ENCODE measurements around the gene ATP6V0A1.
"Not testable (repeated sequence)": the region's sequence is repeated elsewhere in the genome, so short reads cannot be mapped to it uniquely, and the experiment has no call there.

ATP6V0A1 gene

DNA sequence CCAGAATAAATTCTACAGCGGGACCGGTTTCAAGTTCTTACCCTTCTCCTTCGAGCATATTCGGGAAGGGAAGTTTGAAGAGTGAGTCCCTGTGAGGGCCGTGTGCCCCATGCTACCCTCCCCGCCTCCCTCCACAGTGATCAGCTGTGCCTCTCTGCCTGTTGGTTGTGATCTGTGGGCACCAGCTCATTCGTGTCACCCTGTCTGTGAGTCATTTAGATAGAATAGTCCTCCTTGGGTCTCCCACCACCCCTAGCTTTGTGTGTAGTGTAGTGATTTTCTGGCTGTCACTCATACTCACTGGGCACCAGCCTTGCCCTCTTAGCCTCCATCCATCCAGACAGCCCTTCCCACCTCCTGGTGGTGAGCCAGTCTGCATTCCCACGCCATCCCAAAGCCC lies 62.4 kb downstream of the ATP6V0A1 start:
- DNase-seq, result no peak

DNA sequence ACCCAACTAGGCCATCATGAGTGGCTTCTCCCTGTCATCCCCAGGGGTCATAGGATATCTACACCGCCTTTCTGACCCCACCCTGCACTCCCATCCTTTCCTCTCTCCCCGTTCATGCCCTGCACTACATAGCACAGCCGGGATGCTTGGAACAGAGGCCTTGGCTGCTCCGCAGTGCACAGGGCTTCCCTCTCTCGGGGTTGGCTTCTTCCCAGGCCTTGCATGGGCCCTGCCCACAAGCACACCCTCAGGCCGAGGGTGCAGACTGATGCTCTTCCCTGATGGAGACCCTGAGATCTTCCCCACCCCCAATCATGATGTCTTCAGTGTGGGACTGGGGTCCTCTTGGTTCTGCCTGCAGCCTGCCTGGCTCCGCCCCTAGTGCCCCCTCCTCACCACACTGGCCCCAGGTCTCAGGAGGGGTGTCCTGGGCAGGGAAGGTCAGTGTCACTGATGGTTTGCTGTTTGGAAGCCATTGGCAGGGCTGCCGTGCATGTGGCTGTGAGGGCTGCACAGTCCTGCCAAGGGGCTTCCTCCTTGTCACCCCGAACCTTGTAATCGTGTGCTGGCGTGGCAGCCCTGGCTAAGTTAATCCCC lies 63.1 kb downstream of the ATP6V0A1 start:
- no peak for DNase-seq

DNA sequence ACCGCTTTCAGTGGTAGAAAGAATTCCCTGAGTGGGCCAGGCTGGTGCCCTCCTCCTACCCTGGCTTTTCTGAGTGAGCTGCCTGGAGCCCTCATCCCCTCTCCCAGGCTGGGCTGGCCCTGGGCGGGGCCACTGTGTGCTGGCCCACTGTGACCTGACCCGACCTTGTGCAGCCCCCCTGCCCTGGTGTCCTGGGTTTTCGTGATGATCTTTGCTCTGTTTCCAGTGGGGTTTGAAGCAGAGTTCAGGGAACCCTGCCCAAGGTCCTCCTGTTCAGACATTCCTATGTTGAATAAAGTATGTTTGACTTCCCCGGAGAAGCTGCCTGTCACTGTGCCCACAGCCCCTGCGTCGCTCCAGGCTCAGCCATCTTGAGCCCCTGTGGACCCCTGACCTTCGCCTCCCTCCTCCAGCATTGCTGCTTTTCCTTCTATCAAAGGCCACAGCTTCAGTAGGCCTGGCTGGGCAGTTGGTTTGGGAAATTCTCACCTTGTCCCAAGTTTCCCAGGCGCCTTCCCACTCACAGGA lies 63.6 kb downstream of the ATP6V0A1 start:
- DNase-seq, result no peak

DNA sequence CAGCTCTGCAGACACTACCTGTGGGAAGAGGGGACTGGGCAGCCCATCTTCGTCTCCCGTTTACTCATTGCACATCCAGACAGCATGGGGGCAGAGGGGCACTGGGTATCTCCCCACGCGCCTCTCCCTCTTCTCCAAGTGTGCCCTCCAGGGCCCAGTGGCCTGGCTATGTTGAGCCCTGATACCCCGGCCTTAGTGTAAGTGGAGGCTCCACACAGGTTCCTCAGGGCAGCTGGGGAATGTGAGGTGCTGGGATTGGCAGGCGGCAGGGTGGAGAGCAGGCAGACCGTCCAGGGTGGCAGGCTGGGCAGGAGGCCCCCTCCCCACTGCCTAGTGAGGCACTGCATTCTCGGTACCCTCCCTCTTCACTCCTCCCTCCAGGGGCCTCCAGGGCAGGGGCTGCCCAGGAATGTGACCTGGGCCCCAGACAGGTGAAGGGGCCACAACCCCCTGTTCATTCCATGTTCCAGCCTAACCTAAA lies 64.2 kb downstream of the ATP6V0A1 start:
- DNase-seq, result no peak

DNA sequence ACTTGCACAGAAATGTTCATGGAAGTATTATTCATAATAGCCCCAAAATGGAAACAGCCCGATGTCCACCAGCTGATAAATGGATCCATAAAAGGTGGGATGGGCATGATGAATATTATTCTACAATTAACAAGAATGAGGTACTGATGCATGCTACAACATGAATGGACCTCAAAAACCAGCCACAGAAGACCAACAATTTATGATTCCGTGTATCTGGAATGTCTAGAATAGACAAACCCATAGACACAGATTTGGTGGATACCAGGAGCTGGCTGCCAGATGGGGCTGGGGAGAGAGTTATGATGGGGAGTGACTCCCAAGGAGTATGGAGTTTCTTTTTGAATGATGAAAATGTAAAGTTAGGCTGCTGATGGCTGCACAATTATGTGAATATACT lies 66.5 kb downstream of the ATP6V0A1 start:
- no peak for DNase-seq

DNA sequence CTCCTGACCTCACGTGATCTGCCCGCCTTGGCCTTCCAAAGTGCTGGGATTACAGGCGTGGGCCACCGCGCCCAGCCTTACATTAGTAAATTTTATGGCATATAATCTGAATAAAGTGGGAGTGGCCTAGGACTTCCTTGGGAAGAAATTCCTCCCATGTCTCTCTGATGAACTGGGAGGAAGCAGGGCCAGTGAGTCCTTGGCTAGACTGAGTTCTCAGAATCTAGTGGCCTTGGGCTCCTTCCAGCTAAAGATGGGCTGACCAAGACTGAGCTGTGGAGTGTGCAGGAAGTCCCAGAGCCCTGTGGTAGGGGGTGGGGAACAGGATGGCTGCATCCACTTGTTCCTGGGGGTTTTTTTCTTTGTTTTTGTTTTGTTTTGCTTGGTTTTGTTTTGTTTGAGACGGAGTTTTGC lies 67.4 kb downstream of the ATP6V0A1 start:
- DNase-seq, result no peak

DNA sequence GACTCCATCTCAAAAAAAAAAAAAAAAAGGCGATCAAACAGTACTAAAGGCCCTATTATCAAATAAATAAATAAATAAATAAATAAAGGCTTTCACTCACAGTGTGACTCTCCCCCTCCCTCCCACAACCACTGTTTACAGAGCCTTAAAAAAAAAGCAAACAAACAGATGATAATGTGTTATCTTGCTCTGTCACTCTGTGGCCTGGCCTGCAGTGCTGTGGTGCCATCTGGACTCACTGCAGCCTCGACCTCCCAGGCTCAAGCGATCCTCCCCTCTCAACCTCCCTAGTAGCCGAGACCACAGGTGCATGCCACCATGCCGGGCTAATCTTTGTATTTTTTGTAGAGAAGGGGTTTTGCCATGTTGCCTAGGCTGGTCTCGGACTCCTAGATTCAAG lies 69.3 kb downstream of the ATP6V0A1 start:
- no peak for DNase-seq

DNA sequence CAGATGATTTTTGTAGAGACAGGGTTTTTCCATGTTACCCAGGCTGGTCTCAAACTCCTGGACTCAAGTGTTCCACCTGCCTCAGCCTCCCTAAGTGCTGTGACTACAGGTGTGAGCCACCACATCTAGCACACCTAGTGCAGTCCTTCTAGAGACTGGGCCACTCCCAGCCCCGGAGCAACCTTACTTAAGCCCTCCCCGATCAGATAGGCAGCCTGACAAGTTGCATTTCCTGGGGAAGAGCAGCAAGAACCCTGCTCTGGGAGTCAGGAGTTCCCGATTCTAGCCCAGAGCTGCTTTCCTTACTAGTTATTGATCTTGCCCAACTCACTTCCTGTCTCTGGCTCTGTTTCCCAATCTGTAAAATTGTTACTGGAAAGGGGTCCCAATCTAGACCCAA lies 70.4 kb downstream of the ATP6V0A1 start:
- no peak for DNase-seq

DNA sequence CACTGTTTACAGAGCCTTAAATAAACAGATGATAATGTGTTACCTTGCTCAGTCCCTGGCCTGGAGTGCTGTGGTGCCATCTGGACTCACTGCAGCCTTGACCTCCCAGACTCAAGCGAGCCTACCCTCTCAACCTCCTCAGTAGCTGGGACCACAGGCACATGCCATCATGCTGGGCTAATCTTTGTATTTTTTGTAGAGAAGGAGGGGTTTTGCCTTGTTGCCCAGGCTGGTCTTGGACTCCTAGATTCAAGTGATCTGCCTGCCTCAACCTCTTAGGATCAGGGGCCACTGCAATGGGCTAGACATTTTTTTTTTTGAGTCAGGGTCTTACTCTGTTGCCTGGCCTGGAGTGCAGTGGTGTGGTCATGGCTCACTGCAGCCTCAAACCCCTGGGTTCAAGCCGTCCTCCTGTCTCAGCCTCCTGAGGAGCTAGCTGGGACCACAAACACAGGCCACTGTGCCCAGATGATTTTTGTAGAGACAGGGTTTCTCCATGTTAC lies 72.3 kb downstream of the ATP6V0A1 start:
- DNase-seq, result no peak

DNA sequence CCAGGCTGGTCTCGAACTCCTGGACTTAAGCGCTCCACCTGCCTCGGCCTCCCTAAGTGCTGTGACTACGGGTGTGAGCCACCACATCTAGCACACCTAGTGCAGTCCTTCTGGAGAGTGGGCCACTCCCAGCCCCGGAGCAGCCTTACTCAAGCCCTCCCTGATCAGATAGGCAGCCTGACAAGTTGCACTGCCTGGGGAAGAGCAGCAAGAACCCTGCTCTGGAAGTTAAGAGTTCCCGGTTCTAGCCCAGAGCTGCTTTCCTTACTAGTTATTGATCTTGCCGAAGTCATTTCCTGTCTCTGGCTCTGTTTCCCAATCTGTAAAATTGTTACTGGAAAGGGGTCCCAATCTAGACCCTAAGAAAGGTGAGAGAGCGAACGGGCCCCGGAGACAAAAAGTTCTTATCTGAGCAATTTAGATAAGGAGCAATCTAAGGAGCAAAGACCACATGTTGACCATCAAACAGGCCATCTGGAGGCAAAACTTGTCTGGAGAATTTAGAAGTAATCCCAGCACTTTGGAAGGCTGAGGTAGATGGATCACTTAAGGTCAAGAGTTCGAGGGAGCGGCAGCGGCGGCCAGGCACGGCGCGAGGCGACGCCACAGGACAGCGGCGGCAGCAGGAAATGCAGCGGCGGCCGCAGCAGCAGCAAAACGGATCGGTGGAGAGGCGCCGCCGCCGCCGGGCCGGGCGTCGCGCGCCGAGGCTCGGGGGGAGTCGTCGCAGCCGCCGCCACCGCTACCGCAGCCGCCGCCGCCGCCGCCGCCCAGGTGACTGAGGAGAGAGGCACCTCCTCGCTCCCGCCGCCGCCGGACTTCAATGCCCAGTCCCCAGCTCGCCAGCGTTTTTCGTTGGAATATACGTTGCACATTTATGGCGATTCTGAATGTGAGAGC lies 73.0 kb downstream of the ATP6V0A1 start:
- peak; percentile 62 for DNase-seq

DNA sequence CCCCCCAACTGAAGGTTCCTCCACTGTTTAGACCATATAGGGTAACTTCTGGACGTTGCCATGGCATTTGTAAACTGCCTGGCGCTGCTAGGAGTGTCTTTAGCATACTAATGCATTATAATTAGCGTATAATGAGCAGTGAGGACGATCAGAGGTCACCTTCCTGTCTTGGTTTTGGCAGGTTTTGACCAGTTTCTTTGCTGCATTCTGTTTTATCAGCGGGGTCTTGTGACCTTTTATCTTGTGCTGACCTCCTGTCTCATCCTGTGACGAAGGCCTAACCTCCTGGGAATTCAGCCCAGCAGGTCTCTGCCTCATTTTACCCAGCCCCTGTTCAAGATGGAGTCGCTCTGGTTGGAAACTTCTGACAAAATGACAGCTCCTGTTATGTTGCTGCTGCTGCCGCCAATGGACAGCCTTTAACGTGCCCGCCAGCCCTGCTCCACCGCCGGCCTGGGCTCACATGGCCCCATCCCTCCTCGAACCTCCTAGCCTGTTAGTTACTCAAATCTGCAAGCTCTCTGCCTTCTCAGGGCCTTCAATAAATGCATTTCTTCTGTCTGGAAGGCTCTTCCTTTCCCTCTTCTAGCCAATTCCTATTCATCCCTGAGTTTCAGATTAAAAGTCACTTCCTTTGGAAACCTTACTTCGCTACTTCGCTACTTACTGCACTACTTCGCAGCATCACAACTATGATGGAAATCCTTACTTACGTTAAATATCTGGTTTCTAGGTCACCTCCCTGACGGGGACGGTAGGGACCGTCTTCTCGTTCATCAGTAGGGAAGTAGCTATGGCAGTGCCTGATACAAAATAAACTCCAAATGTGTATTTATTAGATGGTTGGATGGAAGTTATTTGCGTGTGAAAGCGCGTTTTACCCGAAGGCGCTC lies 76.7 kb downstream of the ATP6V0A1 start:
- DNase-seq, result no peak

DNA sequence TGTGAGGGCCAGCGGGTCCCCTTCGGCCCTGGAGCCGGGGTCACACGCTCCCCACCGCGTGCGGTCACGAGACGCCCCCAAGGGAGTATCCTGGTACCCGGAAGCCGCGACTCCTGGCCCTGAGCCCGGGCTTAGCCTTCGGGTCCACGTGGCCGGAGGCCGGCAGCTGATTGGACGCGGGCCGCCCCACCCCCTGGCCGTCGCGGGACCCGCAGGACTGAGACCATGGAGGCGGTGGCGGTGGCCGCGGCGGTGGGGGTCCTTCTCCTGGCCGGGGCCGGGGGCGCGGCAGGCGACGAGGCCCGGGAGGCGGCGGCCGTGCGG lies 77.3 kb downstream of the ATP6V0A1 start, which contains the start of gene NAGLU:
NAGLU (plus strand) TSS at position 194 of the 324 bp plus-strand sequence; CDS start at position 226, 32 bp downstream.
- peak; percentile 90 for DNase-seq

DNA sequence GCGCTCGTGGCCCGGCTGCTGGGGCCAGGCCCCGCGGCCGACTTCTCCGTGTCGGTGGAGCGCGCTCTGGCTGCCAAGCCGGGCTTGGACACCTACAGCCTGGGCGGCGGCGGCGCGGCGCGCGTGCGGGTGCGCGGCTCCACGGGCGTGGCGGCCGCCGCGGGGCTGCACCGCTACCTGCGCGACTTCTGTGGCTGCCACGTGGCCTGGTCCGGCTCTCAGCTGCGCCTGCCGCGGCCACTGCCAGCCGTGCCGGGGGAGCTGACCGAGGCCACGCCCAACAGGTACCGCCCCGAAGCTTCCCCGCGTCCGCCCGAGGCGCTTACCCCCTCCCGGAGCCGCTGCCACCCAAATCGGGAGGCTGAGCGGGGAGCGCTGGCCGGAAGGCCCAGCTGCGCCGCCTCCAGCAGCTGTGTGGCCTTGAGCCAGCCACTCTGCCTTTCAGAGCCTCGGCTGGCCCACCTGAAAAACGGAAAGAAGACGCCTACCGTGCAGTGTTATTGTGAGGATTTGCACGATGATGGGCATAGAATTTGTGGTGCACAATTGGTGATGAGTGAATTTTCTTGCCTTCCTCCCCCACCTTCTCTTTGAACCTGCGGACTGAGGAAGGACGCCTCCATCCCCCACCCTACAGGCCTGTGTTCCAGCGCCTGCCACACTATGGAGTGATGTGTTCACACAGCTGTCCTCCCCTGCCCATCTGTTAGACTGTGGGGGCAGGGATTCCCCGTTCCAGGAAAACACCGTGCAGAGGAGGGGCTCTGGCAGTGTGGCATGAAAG lies 77.9 kb downstream of the ATP6V0A1 start:
- DNase-seq, result peak; percentile 83

DNA sequence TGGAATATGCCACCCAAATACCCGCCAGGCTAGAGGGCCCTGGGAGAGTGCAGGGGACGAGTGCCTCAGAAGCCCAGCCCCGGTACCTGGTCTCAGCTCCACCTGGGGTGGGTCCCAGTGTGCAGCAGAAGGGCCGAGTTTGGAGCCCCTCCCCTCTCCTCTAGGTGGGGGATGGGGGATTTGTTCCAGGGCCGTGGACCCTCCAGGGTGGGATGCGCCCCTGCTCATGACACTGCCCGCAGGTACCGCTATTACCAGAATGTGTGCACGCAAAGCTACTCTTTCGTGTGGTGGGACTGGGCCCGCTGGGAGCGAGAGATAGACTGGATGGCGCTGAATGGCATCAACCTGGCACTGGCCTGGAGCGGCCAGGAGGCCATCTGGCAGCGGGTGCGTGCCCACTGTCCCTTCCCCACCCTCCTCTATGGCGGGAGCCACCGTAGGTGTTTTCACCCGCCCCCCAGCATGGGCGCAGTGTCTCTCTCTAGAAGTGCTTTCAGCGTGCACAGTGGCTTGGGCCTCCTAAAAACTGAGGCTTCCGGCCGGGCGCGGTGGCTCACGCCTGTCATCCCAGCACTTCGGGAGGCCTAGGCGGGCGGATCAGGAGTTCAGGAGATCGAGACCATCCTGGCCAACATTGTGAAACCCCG lies 78.6 kb downstream of the ATP6V0A1 start:
- no peak for DNase-seq

DNA sequence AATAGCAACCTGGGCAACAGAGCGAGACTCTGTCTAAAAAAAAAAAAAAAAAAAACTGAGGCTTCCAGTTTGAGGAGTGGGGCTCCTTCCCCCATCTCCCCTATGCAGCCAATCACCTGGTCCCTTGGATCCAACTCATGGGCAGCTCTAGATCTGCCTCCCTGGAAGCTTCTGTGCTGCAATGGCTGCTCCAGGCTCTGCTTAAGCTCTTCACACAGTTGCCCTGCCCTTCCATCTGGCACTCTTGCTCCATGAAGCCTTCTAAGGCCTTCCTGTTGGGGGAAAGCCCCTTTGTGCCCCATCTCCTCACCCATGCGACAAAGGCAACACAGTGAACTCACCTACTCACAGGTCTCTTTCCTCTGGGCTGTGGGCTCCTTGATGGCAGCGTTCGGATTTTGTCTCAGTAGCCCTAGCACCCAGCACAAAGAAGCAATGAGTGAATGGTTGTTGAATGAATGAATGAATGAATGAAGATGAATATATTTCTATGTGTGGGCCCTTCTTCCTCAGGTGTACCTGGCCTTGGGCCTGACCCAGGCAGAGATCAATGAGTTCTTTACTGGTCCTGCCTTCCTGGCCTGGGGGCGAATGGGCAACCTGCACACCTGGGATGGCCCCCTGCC lies 79.3 kb downstream of the ATP6V0A1 start:
- no peak for DNase-seq

DNA sequence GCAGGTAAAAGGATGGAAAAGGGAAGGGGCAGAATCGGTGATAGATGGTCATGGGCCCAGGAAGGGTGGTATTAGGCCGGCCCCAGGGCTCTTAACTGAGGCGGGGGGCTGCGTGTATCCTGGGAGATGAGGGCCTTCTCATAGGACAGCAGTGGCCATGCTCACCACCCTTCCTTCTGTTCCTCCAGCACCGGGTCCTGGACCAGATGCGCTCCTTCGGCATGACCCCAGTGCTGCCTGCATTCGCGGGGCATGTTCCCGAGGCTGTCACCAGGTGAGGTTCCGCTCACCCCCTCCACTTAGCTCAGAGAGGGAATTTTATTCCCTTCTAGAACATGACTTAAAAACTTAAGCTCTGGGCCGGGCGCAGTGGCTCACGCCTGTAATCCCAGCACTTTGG lies 79.8 kb downstream of the ATP6V0A1 start:
- no peak for DNase-seq

DNA sequence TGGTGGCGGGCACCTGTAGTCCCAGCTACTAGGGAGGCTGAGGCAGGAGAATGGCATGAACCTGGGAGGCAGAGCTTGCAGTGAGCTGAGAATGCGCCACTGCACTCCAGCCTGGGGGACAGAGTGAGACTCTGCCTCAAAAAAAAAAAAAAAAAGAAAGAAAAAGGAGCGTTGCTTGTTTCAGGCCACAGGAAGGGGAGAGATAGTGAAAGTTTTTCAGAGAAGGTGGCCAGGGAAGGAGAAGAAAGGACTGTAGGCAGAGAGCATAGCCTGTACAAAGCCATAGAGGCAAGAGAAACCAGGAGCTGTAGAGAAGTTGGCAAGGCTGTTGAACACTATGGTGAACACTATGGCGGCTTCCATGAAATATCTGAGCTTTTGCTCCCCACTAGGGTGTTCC lies 81.9 kb downstream of the ATP6V0A1 start:
- DNase-seq, result not testable (repeated sequence)

DNA sequence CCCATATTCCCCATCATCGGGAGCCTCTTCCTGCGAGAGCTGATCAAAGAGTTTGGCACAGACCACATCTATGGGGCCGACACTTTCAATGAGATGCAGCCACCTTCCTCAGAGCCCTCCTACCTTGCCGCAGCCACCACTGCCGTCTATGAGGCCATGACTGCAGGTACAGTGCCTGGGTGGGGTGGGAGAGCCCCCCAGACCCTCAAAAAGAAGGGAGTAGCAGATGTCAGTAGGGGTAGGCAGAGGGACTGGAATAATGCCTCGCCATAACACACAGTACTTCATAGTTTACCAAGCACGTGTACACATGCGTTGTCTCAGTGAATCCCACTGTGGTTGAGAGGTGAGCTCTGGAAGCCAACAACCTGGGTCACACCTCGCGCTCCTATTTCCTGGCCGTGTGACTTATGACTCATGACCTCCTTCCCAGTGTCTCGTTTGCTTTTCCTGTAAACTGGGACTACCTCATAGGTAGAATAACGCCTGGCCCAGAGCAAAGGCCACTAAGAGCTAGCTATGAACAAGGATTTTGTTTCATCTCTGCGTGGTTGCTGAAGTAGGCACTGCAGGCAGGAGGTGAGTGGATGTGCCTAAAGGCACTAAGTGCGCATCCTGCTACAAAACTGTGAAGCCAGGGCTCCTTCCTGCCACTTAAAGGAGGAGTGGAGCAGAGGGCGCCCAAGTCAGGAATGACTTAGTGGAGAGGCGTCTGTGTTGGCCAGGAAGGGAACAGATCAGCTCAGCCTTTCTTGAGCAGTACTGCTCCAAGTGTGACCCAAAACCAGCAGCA lies 82.6 kb downstream of the ATP6V0A1 start:
- DNase-seq, result peak; percentile 24

DNA sequence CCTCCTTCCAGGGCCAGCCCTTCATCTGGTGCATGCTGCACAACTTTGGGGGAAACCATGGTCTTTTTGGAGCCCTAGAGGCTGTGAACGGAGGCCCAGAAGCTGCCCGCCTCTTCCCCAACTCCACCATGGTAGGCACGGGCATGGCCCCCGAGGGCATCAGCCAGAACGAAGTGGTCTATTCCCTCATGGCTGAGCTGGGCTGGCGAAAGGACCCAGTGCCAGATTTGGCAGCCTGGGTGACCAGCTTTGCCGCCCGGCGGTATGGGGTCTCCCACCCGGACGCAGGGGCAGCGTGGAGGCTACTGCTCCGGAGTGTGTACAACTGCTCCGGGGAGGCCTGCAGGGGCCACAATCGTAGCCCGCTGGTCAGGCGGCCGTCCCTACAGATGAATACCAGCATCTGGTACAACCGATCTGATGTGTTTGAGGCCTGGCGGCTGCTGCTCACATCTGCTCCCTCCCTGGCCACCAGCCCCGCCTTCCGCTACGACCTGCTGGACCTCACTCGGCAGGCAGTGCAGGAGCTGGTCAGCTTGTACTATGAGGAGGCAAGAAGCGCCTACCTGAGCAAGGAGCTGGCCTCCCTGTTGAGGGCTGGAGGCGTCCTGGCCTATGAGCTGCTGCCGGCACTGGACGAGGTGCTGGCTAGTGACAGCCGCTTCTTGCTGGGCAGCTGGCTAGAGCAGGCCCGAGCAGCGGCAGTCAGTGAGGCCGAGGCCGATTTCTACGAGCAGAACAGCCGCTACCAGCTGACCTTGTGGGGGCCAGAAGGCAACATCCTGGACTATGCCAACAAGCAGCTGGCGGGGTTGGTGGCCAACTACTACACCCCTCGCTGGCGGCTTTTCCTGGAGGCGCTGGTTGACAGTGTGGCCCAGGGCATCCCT lies 84.8 kb downstream of the ATP6V0A1 start:
- no peak for DNase-seq
